K562 (cell line): Measurements from ENCODE around the gene SETD7. TPM values are rescaled to one million over a fixed set of nuclear protein-coding genes. Genes with fewer than 3 reads are reported as not detected.

Experiments used
- ATAC-seq: fragments of 200-7000 bp; cut with Tn5 transposase; 3 replicates; pipeline ENCODE4 v1.9.1; 2020; ENCODE audit warnings: moderate library complexity
- BruUV-seq: library from RNA; stranded (reverse); fragments of 400-500 nt; replicated peaks from 2 replicates; lab custom pipeline; 2021; lab: Mats Ljungman, UMichigan
- CTCF ChIA-PET: fragments of 300-600 bp; formaldehyde crosslinking; extraction: SDS; loops from one replicate; lab custom pipeline; 2021; ENCODE audit warnings: low intra/inter-chr PET ratio; lab: Yijun Ruan, JAX
- POLR2A ChIA-PET: fragments of 300-600, 350-650 bp; sonication (Branson Sonifier 250); formaldehyde crosslinking; extraction: SDS; loops from one replicate; lab custom pipeline; 2021; ENCODE audit warnings: antibody characterized with exemption, inconsistent platforms; lab: Yijun Ruan, JAX
- DNase-seq, 4 experiments: peaks; one replicate each; pipeline versions ENCODE4 v3.0.0 to v3.0.0-alpha.2; 2011 to 2018; ENCODE audit warnings: low spot score in 3 of 4, mixed read lengths in 3 of 4; ENCODE audit errors: extremely low read depth in 1 of 4
- FAIRE-seq: peaks from 2 replicates; lab custom pipeline; 2011; peaks lifted over from hg19 to GRCh38; lab: Jason Lieb, UNC
- H2AFZ ChIP-seq: 2 replicates; pipeline ENCODE4 v1.6.0; 2011; ENCODE audit warnings: low read depth, low read length, control low read depth, inconsistent platforms
- H3K27ac ChIP-seq: fragments of 200-600 bp; 3 replicates; pipeline ENCODE4 v1.8.0; 2011; ENCODE audit warnings: low read depth, mild to moderate bottlenecking, control low read depth, inconsistent platforms, low read length, moderate library complexity, mixed read lengths; ENCODE audit errors: extremely low read depth
- H3K27me3 ChIP-seq, 2 experiments: fragments of 300-600 bp in 1 of 2; 2 replicates in 1 of 2; 3 replicates in 1 of 2; pipeline versions ENCODE4 v1.6.0 to v1.8.0; 2011; ENCODE audit warnings: inconsistent platforms in 2 of 2, low read length in 2 of 2, mild to moderate bottlenecking in 1 of 2, mixed read lengths in 1 of 2, moderate library complexity in 1 of 2; ENCODE audit not compliant: control insufficient read depth in 2 of 2, insufficient read depth in 2 of 2
- H3K36me3 ChIP-seq: fragments of 300-600 bp; 3 replicates; pipeline ENCODE4 v1.8.0; 2011; ENCODE audit warnings: mild to moderate bottlenecking, low read length, inconsistent platforms; ENCODE audit not compliant: control insufficient read depth, insufficient read depth
- H3K4me1 ChIP-seq, 2 experiments: fragments of 200-600 bp in 1 of 2; replicated peaks in 1 of 2; 2 replicates in 1 of 2; 3 replicates in 1 of 2; pipeline versions ENCODE4 v1.5.1 to v1.8.0; 2011; ENCODE audit warnings: inconsistent platforms in 2 of 2, low read length in 2 of 2, mild to moderate bottlenecking in 1 of 2, mixed read lengths in 1 of 2, moderate library complexity in 1 of 2; ENCODE audit not compliant: control insufficient read depth in 2 of 2, insufficient read depth in 2 of 2
- H3K4me2 ChIP-seq: 2 replicates; pipeline ENCODE4 v1.6.1; 2011; ENCODE audit warnings: low read length, control low read depth, inconsistent platforms, mixed read lengths; ENCODE audit not compliant: insufficient read depth
- H3K4me3 ChIP-seq: fragments of 200-600 bp; sonication (generic), shearing (Covaris generic); 2 replicates; pipeline ENCODE4 v1.5.1; 2016; ENCODE audit warnings: control low read depth, inconsistent platforms
- H3K79me2 ChIP-seq: fragments of 200-600 bp; 3 replicates; pipeline ENCODE4 v1.8.0; 2011; ENCODE audit warnings: low read length, inconsistent platforms; ENCODE audit not compliant: control insufficient read depth, insufficient read depth
- H3K9ac ChIP-seq, 2 experiments: 2 replicates each; pipeline versions ENCODE4 v1.6.0 to v1.6.1; 2011; ENCODE audit warnings: low read depth in 2 of 2, low read length in 2 of 2, control low read depth in 1 of 2, inconsistent platforms in 1 of 2, mild to moderate bottlenecking in 1 of 2, mixed read lengths in 1 of 2; ENCODE audit not compliant: insufficient read depth in 1 of 2
- H3K9me1 ChIP-seq: one replicate; pipeline ENCODE4 v1.6.0; 2011; ENCODE audit warnings: inconsistent platforms, mild to moderate bottlenecking, low read length, moderate library complexity; ENCODE audit not compliant: control insufficient read depth, insufficient read depth
- H3K9me3 ChIP-seq: replicated peaks from 2 replicates; pipeline ENCODE4 v1.5.1; 2011; ENCODE audit warnings: low read depth, low read length, inconsistent platforms; ENCODE audit not compliant: control insufficient read depth, insufficient read depth
- H4K20me1 ChIP-seq: replicated peaks from 2 replicates; pipeline ENCODE4 v1.6.1; 2011; ENCODE audit warnings: low read length, inconsistent platforms, mixed read lengths; ENCODE audit not compliant: control insufficient read depth, insufficient read depth
- CBX3 ChIP-seq, 2 experiments: IDR thresholded peaks; 1 replicate in 1 of 2; 2 replicates in 1 of 2; pipeline ENCODE4 v1.6.1; 2012; ENCODE audit warnings: inconsistent platforms in 2 of 2, low read length in 2 of 2, borderline replicate concordance in 1 of 2, control low read depth in 1 of 2
- NFIC ChIP-seq: fragments of 450-650 bp; IDR thresholded peaks from 2 replicates; pipeline ENCODE4 v1.6.1; 2017; ENCODE audit warnings: mild to moderate bottlenecking, inconsistent platforms
- PHF21A ChIP-seq: fragments of 450-650 bp; IDR thresholded peaks from 2 replicates; pipeline ENCODE4 v1.6.1; 2017; ENCODE audit warnings: low read depth, borderline replicate concordance
- REST ChIP-seq, 2 experiments: fragments of 450-650 bp; formaldehyde crosslinking in 1 of 2; IDR thresholded peaks; 2 replicates each; pipeline versions ENCODE4 v1.4.0 to v1.6.1; 2014 to 2020; ENCODE audit warnings: mild to moderate bottlenecking in 2 of 2, borderline replicate concordance in 1 of 2, low read depth in 1 of 2
- ZBTB2 ChIP-seq: fragments of 450-650 bp; IDR thresholded peaks from 2 replicates; pipeline ENCODE4 v1.6.1; 2016; ENCODE audit warnings: antibody characterized with exemption
- WGBS: fragments of 100-300 bp; shearing (Covaris generic); methylation state at CpG from one replicate; pipeline ENCODE4 v1.1.6; 2016; ENCODE audit warnings: low coverage, mixed read lengths; ENCODE audit not compliant: insufficient coverage; ENCODE audit errors: missing lambda C conversion rate; 5-methylcytosine and 5-hydroxymethylcytosine counted together
- in situ Hi-C: fragments of 300-500 bp; cut with MboI; formaldehyde crosslinking; loops from 4 replicates; pipeline ENCODE4 v1.15.0; 2018; ENCODE audit warnings: inconsistent platforms, mixed read lengths
- intact Hi-C: fragments of 100-400 bp; cut with micrococcal nuclease; formaldehyde crosslinking; loops from 2 replicates; pipeline ENCODE4 v1.14.2; 2022
- polyA plus RNA-seq, 8 experiments: library from polyadenylated mRNA; depleted of rRNA in 4 of 8; stranded (reverse) in 5 of 8; unstranded in 3 of 8; fragments of >200 nt; fragmentation: Nextera tagmentation in 2 of 8; fragmentation: Illumina TruSeq in 1 of 8; extraction: Ambion mirVana in 2 of 8; extraction: Trizol in 1 of 8; gene quantifications; 2 replicates each; pipeline versions ENCODE4 v1.2.1 to v1.2.3, GENCODE V29; 2011 to 2014; ENCODE audit warnings: inconsistent platforms in 1 of 8, missing spikeins in 1 of 8
- total RNA-seq, 7 experiments: library from RNA; depleted of rRNA in 6 of 7; stranded (reverse); fragments of >200 nt in 6 of 7; fragmentation: Illumina TruSeq in 2 of 7; extraction: Trizol in 2 of 7; gene quantifications; 2 replicates each; pipeline versions ENCODE4 v1.2.1 to v1.2.3, GENCODE V29; 2011 to 2021; ENCODE audit warnings: low replicate concordance in 1 of 7

SETD7 gene
- total and polyA plus RNA-seq, 9 of the 15 experiments (the other 6 are each of a cell fraction or from before 2014, with no cell fraction given) = 0.37 to 2.4 (median 1.7) TPM

GRCh38 chr4:139506774-139507173 lies 49.2 kb downstream of the SETD7 start:
- 0 out of 2 replicates have a peak, but pooled peaks cover 4% of the 10 kb centered on the region for H4K20me1 ChIP-seq
- ChIA-PET CTCF (no interaction called here), POLR2A (no interaction called here)
- no peak for ATAC-seq
- H3K4me2 ChIP-seq = no peak overlapping the region; the same call in 1 of the 2 replicates
- no peak overlapping the region for H3K4me3 ChIP-seq
- FAIRE-seq = no peak
- peak overlapping the region; percentile 43; the same call in 1 of the 2 replicates for H2AFZ ChIP-seq
- H3K9me3 ChIP-seq = no peaks in the 10 kb centered on the region
- H3K79me2 ChIP-seq = no peaks in the 10 kb centered on the region
- WGBS = 12% methylated on average over 9 of the region's 9 CpGs
- intact Hi-C loops = no loop called here
- in situ Hi-C loops = no loop called here
- no peak overlapping the region for H3K9ac ChIP-seq
- H3K9me1 ChIP-seq = no peaks in the 10 kb centered on the region
- H3K36me3 ChIP-seq = no peaks in the 10 kb centered on the region
- no peak for DNase-seq
- H3K27me3 ChIP-seq = peaks cover 15 to 24% of the 10 kb centered on the region in 2 experiments
- no peak overlapping the region for H3K27ac ChIP-seq
- peak; percentile 59 for TF ChIP-seq NFIC
- no peak for TF ChIP-seq ZBTB2
- no TSS peak for BruUV-seq
- H3K4me1 ChIP-seq = no peaks in the 10 kb centered on the region; a peak in 1 of 5 replicates

- Histone ChIP-seq H3K4me1 (no peaks in the 10 kb centered on the region; a peak in 1 of 5 replicates), H3K9ac (no peak overlapping the region), H3K4me2 (no peak overlapping the region), H3K9me1 (no peaks in the 10 kb centered on the region), H3K9me3 (no peaks in the 10 kb centered on the region), H3K4me3 (no peak overlapping the region), H3K79me2 (no peaks in the 10 kb centered on the region), H3K36me3 (no peaks in the 10 kb centered on the region), H2AFZ (no peak overlapping the region), H3K27ac (no peak overlapping the region), H4K20me1 (no peaks in the 10 kb centered on the region), H3K27me3 (peaks cover 17 to 26% of the 10 kb centered on the region in 2 experiments)
- FAIRE-seq (no peak), DNase-seq (no peak), ATAC-seq (no peak; the same call in 2 of the 3 replicates)
- POLR2A ChIA-PET = interaction anchor here (1.2 to 1.4 kb wide), 2 partner anchors 12 kb away, joined by 3 to 5 read pairs; no protein-coding TSS in a partner anchor
- CTCF ChIA-PET = no interaction called here
- in situ Hi-C loops = no loop called here
- intact Hi-C loops = no loop called here
- no TSS peak for BruUV-seq
- TF ChIP-seq CBX3 (IDR thresholded peaks at IDR 0.05; ENCODE audit: borderline replicate concordance in 1 of 2, low read length in 2 of 2) (peak in 1 of 2 experiments; percentile 57; a peak in 1 of 3 replicates), PHF21A (no peak), REST (IDR thresholded peaks at IDR 0.05; ENCODE audit: borderline replicate concordance) (peak; percentile 26; the same call in 1 of the 2 replicates), REST (CRISPR knock-in tag; IDR thresholded peaks at IDR 0.05; ENCODE audit: low read depth) (no peak)
Observed at GRCh38 chr4:139503622-139504166, 52.3 kb downstream of the SETD7 start.
